Bronchial epithelial cell (primary cell): Measurements from ENCODE around the gene SPNS2. TPM values are rescaled to one million over a fixed set of nuclear protein-coding genes. Genes with fewer than 3 reads are reported as not detected.

Source experiments
- DNase-seq: peaks from one replicate; pipeline ENCODE4 v3.0.0-alpha.2; 2010; ENCODE audit warnings: low read depth
- FAIRE-seq: peaks from 2 replicates; lab custom pipeline; 2011; peaks lifted over from hg19 to GRCh38; lab: Jason Lieb, UNC
- H3K27me3 ChIP-seq: 2 replicates; pipeline ENCODE4 v1.5.1; 2011; ENCODE audit warnings: low read length; ENCODE audit not compliant: control insufficient read depth, insufficient read depth
- H3K36me3 ChIP-seq: 2 replicates; pipeline ENCODE4 v1.5.1; 2011; ENCODE audit warnings: low read length; ENCODE audit not compliant: control insufficient read depth, insufficient read depth
- H3K4me3 ChIP-seq: 2 replicates; pipeline ENCODE4 v1.5.1; 2011; ENCODE audit warnings: mild to moderate bottlenecking, low read depth, low read length, control low read depth
- total RNA-seq: library from RNA; depleted of rRNA; stranded (reverse); fragments of >200 nt; gene quantifications from 2 replicates; pipeline ENCODE4 v1.2.1, GENCODE V29; 2014
- TF ChIP-seq, protein P1 (sequence below): IDR thresholded peaks from 2 replicates; pipeline ENCODE4 v1.5.1; 2011; ENCODE audit warnings: mild to moderate bottlenecking, moderate library complexity, low read length, control low read depth, inconsistent platforms; ENCODE audit not compliant: insufficient read depth, severe bottlenecking

SPNS2 gene
- total RNA-seq, 1 donor from 2014 or later: 3.9 TPM

DNA sequence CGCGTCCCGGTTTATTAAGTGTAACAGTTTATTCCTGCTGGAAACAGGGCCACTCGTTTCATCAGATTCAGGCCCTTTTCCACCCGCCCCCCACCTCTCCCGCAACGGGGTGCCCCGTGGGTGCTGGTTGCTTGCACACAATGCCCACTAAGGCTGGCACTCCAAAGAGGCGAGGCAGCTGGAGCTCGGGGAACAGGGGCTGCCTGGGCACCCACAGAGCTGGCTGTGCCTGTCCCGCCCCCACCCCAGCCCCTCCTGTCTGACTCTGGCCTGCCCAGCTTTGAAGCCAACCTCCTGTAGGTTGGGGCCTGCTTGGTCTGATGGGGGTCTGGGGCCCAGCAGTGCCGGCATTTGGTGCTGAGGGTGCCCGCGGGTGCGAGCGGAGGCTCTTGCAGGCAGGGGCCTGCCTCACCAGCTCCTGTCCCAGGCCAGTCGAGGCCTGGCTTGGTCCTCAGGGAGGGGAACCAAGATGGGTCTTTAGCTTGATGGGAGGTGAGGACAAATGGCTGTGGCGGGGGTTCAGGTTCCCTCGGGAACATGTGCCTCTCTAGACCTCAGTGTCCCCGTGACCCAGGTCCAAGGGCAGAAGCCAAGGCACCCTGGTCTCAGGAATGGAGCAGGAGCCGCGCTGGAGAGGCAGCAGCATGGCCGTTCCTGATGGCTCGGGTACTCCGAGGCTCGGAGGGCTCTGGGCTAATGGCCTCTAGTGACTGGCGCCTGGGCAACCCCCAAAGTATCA is 36.4 kb downstream of the SPNS2 start:
- no peak for FAIRE-seq
- no peak for DNase-seq
- peaks cover 8% of the 10 kb centered on the region for H3K36me3 ChIP-seq
- H3K27me3 ChIP-seq: peaks cover 5% of the 10 kb centered on the region
- H3K4me3 ChIP-seq: no peak overlapping the region
- TF ChIP-seq, protein P1, sequence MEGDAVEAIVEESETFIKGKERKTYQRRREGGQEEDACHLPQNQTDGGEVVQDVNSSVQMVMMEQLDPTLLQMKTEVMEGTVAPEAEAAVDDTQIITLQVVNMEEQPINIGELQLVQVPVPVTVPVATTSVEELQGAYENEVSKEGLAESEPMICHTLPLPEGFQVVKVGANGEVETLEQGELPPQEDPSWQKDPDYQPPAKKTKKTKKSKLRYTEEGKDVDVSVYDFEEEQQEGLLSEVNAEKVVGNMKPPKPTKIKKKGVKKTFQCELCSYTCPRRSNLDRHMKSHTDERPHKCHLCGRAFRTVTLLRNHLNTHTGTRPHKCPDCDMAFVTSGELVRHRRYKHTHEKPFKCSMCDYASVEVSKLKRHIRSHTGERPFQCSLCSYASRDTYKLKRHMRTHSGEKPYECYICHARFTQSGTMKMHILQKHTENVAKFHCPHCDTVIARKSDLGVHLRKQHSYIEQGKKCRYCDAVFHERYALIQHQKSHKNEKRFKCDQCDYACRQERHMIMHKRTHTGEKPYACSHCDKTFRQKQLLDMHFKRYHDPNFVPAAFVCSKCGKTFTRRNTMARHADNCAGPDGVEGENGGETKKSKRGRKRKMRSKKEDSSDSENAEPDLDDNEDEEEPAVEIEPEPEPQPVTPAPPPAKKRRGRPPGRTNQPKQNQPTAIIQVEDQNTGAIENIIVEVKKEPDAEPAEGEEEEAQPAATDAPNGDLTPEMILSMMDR: no peak

DNA sequence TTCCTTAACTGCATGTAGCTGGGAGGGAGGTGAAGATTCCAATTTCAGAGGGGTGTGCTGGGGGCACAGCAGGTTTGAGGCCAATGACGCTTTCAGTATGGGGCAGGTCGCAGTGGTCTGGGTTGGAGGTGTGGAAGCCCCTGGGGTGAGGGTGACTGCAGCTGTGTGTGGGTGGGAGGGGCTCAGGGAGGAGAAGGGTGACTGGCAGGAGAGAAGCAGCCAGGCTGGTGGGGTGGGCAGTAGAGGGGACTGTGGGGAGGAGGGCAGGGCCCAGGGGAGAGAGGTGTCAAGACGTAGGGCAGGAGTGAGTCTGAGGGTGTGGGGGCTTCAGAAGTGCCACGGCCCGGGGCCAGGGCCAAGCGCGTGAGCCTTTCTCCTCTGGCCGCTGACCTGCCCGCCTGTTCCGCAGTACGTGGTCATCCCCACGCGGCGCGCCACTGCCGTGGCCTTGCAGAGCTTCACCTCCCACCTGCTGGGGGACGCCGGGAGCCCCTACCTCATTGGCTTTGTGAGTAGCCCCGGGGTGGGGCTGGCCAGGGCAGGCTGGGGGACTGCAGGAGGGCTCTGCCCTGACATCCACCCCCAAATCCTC is 37.1 kb downstream of the SPNS2 start:
- TF ChIP-seq, protein P1: no peak
- Histone ChIP-seq H3K36me3 (peaks cover 13% of the 10 kb centered on the region), H3K27me3 (peaks cover 5% of the 10 kb centered on the region), H3K4me3 (no peak overlapping the region)
- FAIRE-seq: no peak
- no peak for DNase-seq

DNA sequence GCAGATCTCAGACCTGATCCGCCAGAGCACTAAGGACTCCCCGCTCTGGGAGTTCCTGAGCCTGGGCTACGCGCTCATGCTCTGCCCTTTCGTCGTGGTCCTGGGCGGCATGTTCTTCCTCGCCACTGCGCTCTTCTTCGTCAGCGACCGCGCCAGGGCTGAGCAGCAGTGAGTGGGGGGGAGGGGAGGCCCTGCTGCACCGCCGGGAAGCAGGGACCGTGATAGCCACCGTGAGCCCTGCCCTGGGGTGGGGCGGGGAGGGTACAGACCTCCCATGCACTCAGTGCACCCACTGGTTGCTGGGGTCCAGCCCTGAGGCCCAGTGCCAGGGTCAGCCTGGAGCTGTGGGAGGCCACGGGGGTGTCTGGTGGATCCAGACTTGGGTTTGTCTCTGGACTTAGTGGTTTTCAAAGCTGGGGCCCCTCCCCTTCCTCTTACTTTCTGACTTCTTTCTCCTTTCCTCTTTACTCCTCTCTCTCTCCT is 37.6 kb downstream of the SPNS2 start:
- Histone ChIP-seq H3K4me3 (no peak overlapping the region), H3K36me3 (peaks cover 13% of the 10 kb centered on the region), H3K27me3 (peaks cover 3% of the 10 kb centered on the region)
- DNase-seq: no peak
- FAIRE-seq: no peak
- TF ChIP-seq, protein P1: no peak

DNA sequence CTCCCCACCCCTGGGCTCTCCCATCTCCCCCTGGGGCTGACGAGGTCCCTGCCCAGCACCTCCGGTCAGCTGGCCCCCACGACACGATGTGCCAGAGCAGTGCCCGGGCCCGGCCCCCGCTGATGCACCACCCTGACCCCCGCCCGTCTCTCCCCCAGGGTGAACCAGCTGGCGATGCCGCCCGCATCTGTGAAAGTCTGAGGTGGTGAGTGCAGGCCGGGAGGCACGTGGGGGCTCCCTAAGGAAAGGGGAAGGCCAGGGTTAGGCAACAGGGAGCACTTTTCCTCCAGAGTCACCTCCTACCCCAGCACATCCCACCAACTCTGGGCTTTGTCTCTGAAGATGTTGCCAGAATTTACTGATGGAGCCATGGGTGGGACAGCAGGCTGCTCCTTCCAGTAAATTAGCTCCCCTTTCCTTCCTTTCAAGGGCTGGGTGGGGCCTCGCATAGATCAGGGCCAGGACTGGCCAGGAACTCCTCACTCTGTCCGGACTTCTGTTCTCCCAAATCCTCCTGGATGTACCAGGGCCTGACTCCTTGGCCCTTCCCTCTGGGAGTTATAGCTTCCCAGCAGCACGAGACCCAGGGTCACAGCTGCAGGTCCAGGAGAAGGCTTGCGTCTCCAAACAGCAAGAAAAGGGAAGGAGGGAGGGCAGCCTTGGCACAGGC is 38.2 kb downstream of the SPNS2 start:
- Histone ChIP-seq H3K4me3 (no peak overlapping the region), H3K27me3 (peaks cover 3% of the 10 kb centered on the region), H3K36me3 (peaks cover 16% of the 10 kb centered on the region)
- DNase-seq (no peak), FAIRE-seq (peak; percentile 36)
- TF ChIP-seq, protein P1: no peak

DNA sequence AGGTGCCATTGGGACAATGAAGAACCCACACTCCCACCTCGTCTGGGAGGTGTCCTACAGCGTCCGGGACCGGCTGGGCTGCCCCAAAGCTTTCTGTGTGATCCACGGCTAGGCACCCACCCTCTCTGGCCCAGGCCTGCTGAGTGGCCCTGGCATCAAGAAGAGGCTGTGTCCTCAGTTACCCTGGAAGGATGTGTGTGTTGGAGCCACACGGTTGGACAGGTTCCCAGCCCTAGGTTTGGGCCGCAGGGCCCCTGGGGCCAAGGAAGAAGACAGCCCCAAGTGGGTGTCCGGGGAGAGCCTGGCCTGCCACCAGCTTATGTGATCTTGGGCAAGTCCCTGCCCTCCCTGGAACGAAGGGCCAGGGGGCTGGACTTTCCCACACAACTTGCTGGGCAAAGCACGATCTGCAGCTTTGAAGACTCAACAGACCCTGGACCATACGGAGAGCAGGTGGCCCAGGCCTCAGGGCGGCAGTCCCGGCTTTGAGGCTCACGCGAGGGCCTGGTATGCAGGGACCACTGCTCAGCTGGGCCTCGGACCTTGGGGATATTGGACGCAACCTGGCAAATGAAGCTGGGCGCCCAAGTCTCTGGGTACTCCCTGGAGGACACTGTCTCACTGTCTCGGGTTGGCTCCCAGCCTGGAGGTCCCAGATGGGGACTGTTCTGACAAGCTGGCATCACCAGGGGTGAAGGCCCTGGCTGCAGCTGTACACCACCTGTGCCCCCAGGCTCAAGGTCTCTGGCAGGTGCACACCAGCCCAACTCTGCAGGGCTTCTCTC is 39.0 kb downstream of the SPNS2 start:
- TF ChIP-seq, protein P1: no peak
- FAIRE-seq (no peak), DNase-seq (no peak)
- Histone ChIP-seq H3K36me3 (peaks cover 24% of the 10 kb centered on the region), H3K27me3 (peaks cover 3% of the 10 kb centered on the region), H3K4me3 (no peak overlapping the region)
